ENCODE results near the gene ABCA3.

- TF ChIP-seq POLR2AphosphoS5 (IDR thresholded peaks at IDR 0.05; ENCODE audit: low read depth, low read length) (no peak), REST (IDR thresholded peaks at IDR 0.05; ENCODE audit: insufficient read depth in 1 of 2, low read depth in 2 of 2, low read length in 2 of 2) (no peak)
Observed at GRCh38 chr16:2277466-2278271, 62.9 kb downstream of the ABCA3 start.
